AG09309 (cell line): ENCODE results near the gene C4BPA.

Source experiments
- DNase-seq: peaks from one replicate; pipeline ENCODE4 v3.0.0-alpha.2; 2010; ENCODE audit warnings: low read depth
- H3K4me3 ChIP-seq: 2 replicates; pipeline ENCODE4 v1.5.1; 2011; ENCODE audit warnings: mild to moderate bottlenecking, low read depth, low read length, moderate library complexity; ENCODE audit not compliant: control insufficient read depth
- TF ChIP-seq, protein P1 (sequence below): IDR thresholded peaks from 2 replicates; pipeline ENCODE4 v1.5.1; 2011; ENCODE audit warnings: mild to moderate bottlenecking, low read depth, low read length, inconsistent platforms; ENCODE audit not compliant: insufficient read depth, control insufficient read depth; ENCODE audit errors: missing control alignments

Gene C4BPA

DNA sequence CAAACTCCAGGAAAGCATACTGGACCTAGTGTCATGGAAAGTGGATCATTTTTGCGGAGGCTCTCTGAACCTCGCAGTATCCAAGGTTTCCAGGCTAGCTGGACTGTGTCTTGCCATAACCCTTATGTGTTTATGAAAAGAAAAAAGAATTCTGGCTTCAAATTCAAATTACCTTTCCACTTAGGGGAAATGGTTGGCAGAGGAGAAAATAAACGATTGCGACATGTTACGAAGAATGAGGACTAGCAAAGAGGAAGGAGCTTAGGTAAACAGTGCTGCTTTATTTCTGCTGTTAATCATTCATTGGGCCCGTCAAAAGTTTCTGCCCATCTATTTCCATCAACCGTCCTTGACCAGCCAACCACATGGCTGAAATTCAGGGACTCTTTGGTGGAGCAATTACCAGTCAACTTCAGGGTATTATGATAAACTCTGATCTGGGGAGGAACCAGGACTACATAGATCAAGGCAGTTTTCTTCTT is at the start of gene C4BPA:
C4BPA (plus strand) TSS at position 342 of the 482 bp plus-strand sequence. CDS start 8,793 bp downstream, outside the sequence.
- no peak within 1 kb of the TSS for H3K4me3 ChIP-seq
- TF ChIP-seq, protein P1, sequence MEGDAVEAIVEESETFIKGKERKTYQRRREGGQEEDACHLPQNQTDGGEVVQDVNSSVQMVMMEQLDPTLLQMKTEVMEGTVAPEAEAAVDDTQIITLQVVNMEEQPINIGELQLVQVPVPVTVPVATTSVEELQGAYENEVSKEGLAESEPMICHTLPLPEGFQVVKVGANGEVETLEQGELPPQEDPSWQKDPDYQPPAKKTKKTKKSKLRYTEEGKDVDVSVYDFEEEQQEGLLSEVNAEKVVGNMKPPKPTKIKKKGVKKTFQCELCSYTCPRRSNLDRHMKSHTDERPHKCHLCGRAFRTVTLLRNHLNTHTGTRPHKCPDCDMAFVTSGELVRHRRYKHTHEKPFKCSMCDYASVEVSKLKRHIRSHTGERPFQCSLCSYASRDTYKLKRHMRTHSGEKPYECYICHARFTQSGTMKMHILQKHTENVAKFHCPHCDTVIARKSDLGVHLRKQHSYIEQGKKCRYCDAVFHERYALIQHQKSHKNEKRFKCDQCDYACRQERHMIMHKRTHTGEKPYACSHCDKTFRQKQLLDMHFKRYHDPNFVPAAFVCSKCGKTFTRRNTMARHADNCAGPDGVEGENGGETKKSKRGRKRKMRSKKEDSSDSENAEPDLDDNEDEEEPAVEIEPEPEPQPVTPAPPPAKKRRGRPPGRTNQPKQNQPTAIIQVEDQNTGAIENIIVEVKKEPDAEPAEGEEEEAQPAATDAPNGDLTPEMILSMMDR, result no peak
- no peak for DNase-seq

DNA sequence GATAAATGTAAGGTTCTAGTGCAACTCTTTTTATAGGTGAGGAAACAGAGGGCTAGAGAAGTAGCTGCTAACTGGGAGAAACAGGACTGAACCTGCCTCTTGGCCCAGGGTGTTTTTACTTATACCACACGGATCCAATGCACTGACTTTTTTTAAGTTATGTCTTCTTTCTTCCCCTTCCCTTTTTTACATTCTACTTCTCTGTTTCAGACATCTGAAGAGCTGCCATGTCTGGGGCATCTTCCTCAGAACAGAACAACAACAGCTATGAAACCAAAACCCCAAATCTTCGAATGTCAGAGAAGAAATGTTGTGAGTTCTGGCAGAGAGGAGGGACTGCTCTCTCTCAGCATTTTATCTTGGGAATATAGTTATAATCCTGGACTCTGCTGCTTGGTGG is 49.5 kb upstream of the C4BPA start:
- H3K4me3 ChIP-seq, result no peak overlapping the region
- TF ChIP-seq, protein P1, result no peak
- no peak for DNase-seq

DNA sequence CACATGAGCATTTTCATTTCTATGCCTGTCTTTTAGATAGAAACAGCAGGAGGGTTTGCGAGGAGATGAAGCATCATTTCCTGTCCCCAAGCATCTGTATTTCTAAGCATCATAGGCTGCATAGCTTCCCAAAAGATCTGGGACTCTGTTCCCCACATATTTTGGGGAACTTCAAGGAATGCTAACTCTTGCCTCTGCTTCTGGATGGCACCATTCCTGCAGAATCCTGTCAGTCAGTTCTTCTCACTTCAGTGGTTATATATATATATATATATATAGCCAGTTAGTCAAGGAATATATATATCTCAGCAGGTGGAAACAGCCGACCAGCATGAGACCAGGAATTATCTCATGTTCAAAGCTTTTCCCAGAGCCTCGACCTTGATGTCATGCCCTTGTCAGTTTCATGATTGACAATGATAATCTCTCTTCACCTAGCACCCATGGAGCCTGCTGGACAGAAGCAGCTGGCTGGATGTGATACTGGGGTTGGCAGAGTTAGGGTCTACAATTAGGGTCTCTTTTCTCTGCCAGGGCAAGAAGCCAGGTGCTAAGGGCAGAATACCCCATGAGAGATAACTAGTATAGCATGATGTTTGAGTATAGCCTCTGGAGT is 48.5 kb upstream of the C4BPA start:
- no peak overlapping the region for H3K4me3 ChIP-seq
- TF ChIP-seq, protein P1, result no peak
- no peak for DNase-seq

DNA sequence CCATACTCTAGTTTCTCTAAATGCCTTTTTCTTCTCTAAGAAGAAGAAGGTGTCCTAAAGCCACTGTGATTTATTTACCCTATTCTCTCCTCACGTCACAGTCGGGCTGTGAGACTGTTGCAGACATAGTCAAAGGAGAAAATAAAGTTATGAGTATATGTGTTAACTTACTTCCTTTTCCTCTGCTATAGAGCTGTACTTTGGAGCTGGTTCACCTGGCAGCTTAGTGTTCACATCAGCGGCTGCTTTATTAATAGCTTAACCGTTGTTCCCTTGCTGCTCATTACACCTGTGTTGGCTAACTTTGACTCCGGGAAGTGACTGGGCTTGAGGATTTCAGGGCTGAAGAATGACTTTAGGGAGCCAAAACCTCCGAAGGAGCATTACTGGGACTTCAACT is 47.4 kb upstream of the C4BPA start:
- TF ChIP-seq, protein P1, result no peak
- DNase-seq, result no peak
- no peak overlapping the region for H3K4me3 ChIP-seq

DNA sequence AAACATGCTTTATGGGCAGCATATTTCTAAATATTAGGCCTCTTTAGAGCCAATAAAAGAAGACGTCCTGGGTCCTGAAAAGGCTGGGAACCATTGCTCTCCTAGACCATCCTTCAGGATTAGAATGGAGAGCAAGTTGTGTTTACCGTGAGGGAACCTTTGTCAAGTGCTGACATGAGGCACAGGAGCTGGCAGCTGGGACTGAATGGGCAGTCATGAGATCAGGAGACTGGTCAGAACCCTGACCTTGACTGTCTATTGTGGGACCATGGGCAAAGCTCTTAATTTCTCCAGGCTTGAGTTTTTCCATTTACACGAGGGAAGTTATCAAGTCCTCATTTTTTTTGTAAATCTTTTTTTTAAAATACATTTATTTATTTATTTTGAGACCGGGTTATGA is 45.8 kb upstream of the C4BPA start:
- no peak overlapping the region for H3K4me3 ChIP-seq
- DNase-seq, result no peak
- TF ChIP-seq, protein P1, result no peak

DNA sequence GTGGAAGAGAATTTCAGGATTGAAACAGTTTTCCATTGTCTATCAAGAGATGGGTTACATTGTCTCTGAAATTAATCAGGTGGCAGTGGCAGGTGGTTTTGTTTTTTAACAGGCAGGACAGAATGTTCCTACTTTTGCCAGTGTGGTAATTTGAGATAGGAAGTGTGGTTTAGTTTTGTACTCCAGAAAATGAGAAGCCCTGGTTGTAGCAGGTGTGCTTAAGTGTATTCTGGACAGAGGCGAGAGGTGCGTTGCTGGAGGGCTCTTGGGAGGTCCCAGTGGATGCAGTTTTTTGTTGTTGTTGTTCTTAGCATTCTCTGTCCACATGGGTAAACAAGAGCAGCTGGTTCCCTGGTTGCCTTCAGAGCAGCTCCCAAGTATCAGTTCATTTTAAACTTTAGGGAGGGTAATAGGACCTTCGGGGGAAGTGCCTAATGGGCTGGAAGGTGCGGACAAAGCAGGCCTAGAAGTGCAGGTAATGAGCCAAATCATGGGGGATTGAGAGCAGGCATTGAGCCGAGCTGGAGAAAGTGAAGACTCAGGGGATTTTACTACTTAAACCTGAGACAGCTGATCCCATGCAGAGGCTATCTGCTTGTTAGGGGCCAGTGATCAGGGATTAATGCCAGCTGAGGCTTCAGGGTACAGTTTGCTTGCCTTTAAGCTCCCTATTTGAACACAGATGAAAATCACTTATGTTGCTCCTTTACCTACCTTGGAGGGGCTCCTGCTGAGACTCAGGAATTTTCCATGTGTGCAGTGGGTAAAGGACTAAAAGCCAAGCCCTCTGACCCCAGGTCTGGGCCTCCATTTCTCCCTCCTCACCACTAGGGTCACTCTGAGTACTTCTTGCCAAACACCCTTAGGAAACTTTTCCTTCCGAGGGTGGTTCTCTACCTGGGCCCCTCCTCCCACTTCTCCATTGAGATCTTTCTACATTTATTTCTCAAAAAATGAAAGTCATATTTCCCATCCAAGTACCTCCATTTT is 44.9 kb upstream of the C4BPA start:
- TF ChIP-seq, protein P1, result peak; percentile 3
- DNase-seq, result no peak
- no peak overlapping the region for H3K4me3 ChIP-seq
